HFF-Myc (cell line): ENCODE data around the gene FSTL5.

Experiments
- DNase-seq: peaks from one replicate; pipeline ENCODE4 v3.0.0-alpha.2; 2011; ENCODE audit warnings: low read depth; ENCODE audit errors: extremely low read depth
- H3K4me3 ChIP-seq: replicated peaks from 2 replicates; pipeline ENCODE4 v1.5.1; 2011; ENCODE audit warnings: low read depth, mild to moderate bottlenecking, control low read depth, low read length
- TF ChIP-seq, protein P1 (sequence below): IDR thresholded peaks from 2 replicates; pipeline ENCODE4 v1.5.1; 2012; ENCODE audit warnings: mild to moderate bottlenecking, low read depth, low read length, control low read depth; ENCODE audit errors: missing control alignments

FSTL5 gene

GRCh38 chr4:161564230-161564834 lies 599.5 kb downstream of the FSTL5 start:
- no peak for DNase-seq
- H3K4me3 ChIP-seq: no peak overlapping the region
- TF ChIP-seq, protein P1, sequence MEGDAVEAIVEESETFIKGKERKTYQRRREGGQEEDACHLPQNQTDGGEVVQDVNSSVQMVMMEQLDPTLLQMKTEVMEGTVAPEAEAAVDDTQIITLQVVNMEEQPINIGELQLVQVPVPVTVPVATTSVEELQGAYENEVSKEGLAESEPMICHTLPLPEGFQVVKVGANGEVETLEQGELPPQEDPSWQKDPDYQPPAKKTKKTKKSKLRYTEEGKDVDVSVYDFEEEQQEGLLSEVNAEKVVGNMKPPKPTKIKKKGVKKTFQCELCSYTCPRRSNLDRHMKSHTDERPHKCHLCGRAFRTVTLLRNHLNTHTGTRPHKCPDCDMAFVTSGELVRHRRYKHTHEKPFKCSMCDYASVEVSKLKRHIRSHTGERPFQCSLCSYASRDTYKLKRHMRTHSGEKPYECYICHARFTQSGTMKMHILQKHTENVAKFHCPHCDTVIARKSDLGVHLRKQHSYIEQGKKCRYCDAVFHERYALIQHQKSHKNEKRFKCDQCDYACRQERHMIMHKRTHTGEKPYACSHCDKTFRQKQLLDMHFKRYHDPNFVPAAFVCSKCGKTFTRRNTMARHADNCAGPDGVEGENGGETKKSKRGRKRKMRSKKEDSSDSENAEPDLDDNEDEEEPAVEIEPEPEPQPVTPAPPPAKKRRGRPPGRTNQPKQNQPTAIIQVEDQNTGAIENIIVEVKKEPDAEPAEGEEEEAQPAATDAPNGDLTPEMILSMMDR: no peak

- TF ChIP-seq, protein P1: no peak
- DNase-seq: no peak
- H3K4me3 ChIP-seq: no peak overlapping the region
Measured at GRCh38 chr4:161555689-161556660, 607.8 kb downstream of the FSTL5 start.

GRCh38 chr4:161554372-161554990 lies 609.3 kb downstream of the FSTL5 start:
- DNase-seq: no peak
- no peak overlapping the region for H3K4me3 ChIP-seq
- TF ChIP-seq, protein P1: no peak

- DNase-seq: no peak
- TF ChIP-seq, protein P1: no peak
Measured at GRCh38 chr4:161546902-161547301, 616.9 kb downstream of the FSTL5 start.

GRCh38 chr4:161540265-161540664 lies 623.5 kb downstream of the FSTL5 start:
- TF ChIP-seq, protein P1: no peak
- DNase-seq: no peak
- no peak overlapping the region for H3K4me3 ChIP-seq

More at GRCh38 chr4:161546902-161547301, 616.9 kb downstream of the FSTL5 start:
- no peak overlapping the region for H3K4me3 ChIP-seq

GRCh38 chr4:161538941-161539340 lies 624.9 kb downstream of the FSTL5 start:
- no peak overlapping the region for H3K4me3 ChIP-seq
- no peak for DNase-seq
- TF ChIP-seq, protein P1: no peak
